Measurements from ENCODE around the gene ATXN3. TPM values are rescaled to one million over a fixed set of nuclear protein-coding genes. Genes with fewer than 3 reads are reported as not detected.

The ATXN3 gene
- polyA plus RNA-seq, 2 of the 4 experiments (the other 2 are of a cell fraction): 23.8 to 41.8 TPM

DNA sequence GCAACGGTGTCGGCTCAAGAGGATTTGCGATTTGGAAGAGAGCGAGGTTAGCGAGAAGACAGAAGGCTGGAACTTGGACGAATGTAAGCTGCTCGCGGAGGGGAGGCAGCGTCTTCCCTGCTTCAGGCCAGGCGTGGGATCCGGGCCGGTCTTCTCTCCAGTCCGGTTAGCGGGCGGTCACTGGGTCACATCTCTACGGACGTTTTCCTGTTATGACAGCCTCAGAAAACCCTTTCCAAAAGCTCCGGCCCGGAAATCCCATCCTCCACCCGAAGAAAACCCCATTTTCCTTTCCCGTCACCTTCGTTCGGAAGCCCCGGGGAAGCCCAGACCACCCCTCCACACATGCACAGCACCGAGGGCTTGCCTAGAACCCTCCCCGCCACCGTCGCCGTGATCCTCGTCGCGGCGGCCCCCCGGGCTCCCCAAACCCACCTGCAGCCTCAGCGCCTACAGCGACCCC is 14.9 kb upstream of the ATXN3 start:
- no peak for FAIRE-seq
- POLR2A ChIA-PET: interaction anchor here (0.9 to 5.2 kb wide), 8 partner anchors 9 to 627 kb away, joined by 3 to 60 read pairs (median 3); partner anchors contain the start of genes ATXN3, LGMN and TRIP11
- CTCF ChIA-PET: interaction anchor here (0.7 to 10.3 kb wide), 5 partner anchors 14 to 570 kb away, joined by 4 to 99 read pairs (median 4); partner anchors contain the start of gene ATXN3
- peak in 1 of 2 experiments; percentile 31 for DNase-seq (ENCODE audit: low read depth in 1 of 2, low spot score in 1 of 2)
- ATAC-seq: peak; percentile 71 to 80
- TF ChIP-seq RAD21 (conservative IDR thresholded peaks at IDR 0.05 in 1 of 2, IDR thresholded peaks at IDR 0.05 in 1 of 2) (no peak), PHF8 (IDR thresholded peaks at IDR 0.05; ENCODE audit: borderline replicate concordance, low read depth) (peak; percentile 31; the same call in 1 of the 2 replicates), USF2 (IDR thresholded peaks at IDR 0.05) (no peak), JUN (IDR thresholded peaks at IDR 0.05) (no peak), TFCP2L1 (CRISPR knock-in tag; IDR thresholded peaks at IDR 0.05) (no peak), ESRRA (IDR thresholded peaks at IDR 0.05; ENCODE audit: borderline replicate concordance, low read length) (no peak), POLR2A (IDR thresholded peaks at IDR 0.05; ENCODE audit: low read length) (peak; percentile 53)
- TF ChIP-seq, protein P1, sequence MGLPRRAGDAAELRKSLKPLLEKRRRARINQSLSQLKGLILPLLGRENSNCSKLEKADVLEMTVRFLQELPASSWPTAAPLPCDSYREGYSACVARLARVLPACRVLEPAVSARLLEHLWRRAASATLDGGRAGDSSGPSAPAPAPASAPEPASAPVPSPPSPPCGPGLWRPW (IDR thresholded peaks at IDR 0.05): no peak
- Histone ChIP-seq H3K9me3 (no peaks in the 10 kb centered on the region), H3K4me2 (peak overlapping the region; percentile 91), H3K4me3 (peak overlapping the region; percentile 94), H3K4me1 (peaks cover 14% of the 10 kb centered on the region; the same call in 2 of the 3 replicates), H3K27ac (peak overlapping the region; percentile 97 to 98)
- WGBS (ENCODE audit: missing lambda C conversion rate): 2% methylated on average over 28 of the region's 36 CpGs

DNA sequence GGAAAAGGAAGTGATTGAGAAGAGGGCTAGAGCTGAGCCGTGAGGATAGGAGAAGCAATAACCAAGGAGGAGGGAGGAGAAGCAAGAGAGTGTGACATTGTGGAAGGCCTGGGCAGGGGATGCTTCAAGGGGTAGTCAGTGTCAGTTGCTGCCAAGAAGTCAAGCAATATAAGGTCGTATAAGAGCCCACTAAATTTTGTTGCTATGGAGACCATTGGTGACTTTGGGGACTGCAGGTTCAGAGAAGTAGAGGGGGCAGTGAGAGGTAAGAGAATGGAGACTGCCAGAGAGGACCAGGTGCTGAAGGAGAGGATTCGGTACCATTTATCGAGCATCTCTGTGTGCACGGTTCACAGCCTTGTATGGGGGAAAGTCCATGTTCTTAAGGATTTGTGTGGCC is 3.1 kb upstream of the ATXN3 start:
- Histone ChIP-seq H3K4me2 (no peak overlapping the region), H3K27ac (no peak overlapping the region), H3K4me1 (peaks cover 11% of the 10 kb centered on the region), H3K4me3 (no peak overlapping the region), H3K9me3 (no peaks in the 10 kb centered on the region)
- DNase-seq (ENCODE audit: low read depth in 1 of 2, low spot score in 1 of 2): no peak
- no peak for ATAC-seq
- FAIRE-seq: no peak
- WGBS (ENCODE audit: missing lambda C conversion rate): 77% methylated on average over 5 of the region's 5 CpGs
- CTCF ChIA-PET: interaction anchor here (4.6 kb wide), 1 partner anchor 10 kb away, joined by 99 read pairs; the partner anchor contains the start of genes CPSF2 and NDUFB1
- TF ChIP-seq JUNB (IDR thresholded peaks at IDR 0.05): no peak
- TF ChIP-seq KDM5A (IDR thresholded peaks at IDR 0.05): no peak
- no peak for TF ChIP-seq ESRRA (IDR thresholded peaks at IDR 0.05; ENCODE audit: borderline replicate concordance, low read length)
- TF ChIP-seq CHD4 (IDR thresholded peaks at IDR 0.05; ENCODE audit: borderline replicate concordance): no peak
- TF ChIP-seq POLR2A (IDR thresholded peaks at IDR 0.05; ENCODE audit: low read length): no peak
- no peak for TF ChIP-seq REST (IDR thresholded peaks at IDR 0.05)
- POLR2A ChIA-PET: interaction anchor here (0.7 kb wide), 1 partner anchor 1073 kb away, joined by 7 read pairs; no protein-coding TSS in a partner anchor

- WGBS (ENCODE audit: missing lambda C conversion rate): 57% methylated on average over 11 of the region's 11 CpGs
- DNase-seq (ENCODE audit: low read depth in 1 of 2, low spot score in 1 of 2) (no peak), ATAC-seq (no peak), FAIRE-seq (no peak)
- ChIA-PET CTCF (interaction anchor here (0.9 to 4.6 kb wide), 2 partner anchors 11 to 360 kb away, joined by 3 to 99 read pairs; partner anchors contain the start of genes CPSF2 and NDUFB1), POLR2A (no interaction called here)
- Histone ChIP-seq H3K4me1 (peaks cover 15% of the 10 kb centered on the region), H3K27ac (no peak overlapping the region), H3K4me2 (no peak overlapping the region), H3K9me3 (no peaks in the 10 kb centered on the region), H3K4me3 (no peak overlapping the region)
- TF ChIP-seq NPAS2 (CRISPR knock-in tag; IDR thresholded peaks at IDR 0.05; ENCODE audit: borderline replicate concordance) (no peak), MAZ (IDR thresholded peaks at IDR 0.05; ENCODE audit: borderline replicate concordance, low read depth, low read length) (no peak), ZNF302 (CRISPR knock-in tag; IDR thresholded peaks at IDR 0.05) (no peak), E2F6 (IDR thresholded peaks at IDR 0.05; ENCODE audit: borderline replicate concordance, low read depth) (no peak), HOXB13 (CRISPR knock-in tag; IDR thresholded peaks at IDR 0.05; ENCODE audit: low read depth) (no peak), BHLHE40 (IDR thresholded peaks at IDR 0.05; ENCODE audit: low read depth, low read length) (no peak), ZFP36 (IDR thresholded peaks at IDR 0.05; ENCODE audit: borderline replicate concordance, partially characterized antibody) (no peak), EHF (CRISPR knock-in tag; IDR thresholded peaks at IDR 0.05) (no peak), ZC3H11A (IDR thresholded peaks at IDR 0.05) (no peak)
- TF ChIP-seq, protein P2, sequence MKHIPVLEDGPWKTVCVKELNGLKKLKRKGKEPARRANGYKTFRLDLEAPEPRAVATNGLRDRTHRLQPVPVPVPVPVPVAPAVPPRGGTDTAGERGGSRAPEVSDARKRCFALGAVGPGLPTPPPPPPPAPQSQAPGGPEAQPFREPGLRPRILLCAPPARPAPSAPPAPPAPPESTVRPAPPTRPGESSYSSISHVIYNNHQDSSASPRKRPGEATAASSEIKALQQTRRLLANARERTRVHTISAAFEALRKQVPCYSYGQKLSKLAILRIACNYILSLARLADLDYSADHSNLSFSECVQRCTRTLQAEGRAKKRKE (CRISPR knock-in tag; IDR thresholded peaks at IDR 0.05; ENCODE audit: low read depth): no peak
These were observed 2.2 kb upstream of the ATXN3 start for GRCh38 chr14:92108345-92109254.

Data from A549 (cell line).